H1 (cell line): ENCODE data around the gene BTNL2. TPM values are rescaled to one million over a fixed set of nuclear protein-coding genes. Genes with fewer than 3 reads are reported as not detected.

ENCODE experiments used
- CTCF ChIA-PET: fragments of 300-600 bp; sonication (Branson Sonifier 250); formaldehyde crosslinking; loops from one replicate; lab custom pipeline; 2021; ENCODE audit not compliant: partially characterized antibody; lab: Charles Lee
- POLR2A ChIA-PET: fragments of 300-600 bp; sonication (Branson Sonifier 250); formaldehyde crosslinking; loops from one replicate; lab custom pipeline; 2021; ENCODE audit warnings: inconsistent platforms; ENCODE audit not compliant: partially characterized antibody; lab: Charles Lee
- DNase-seq, 2 experiments: peaks; one replicate each; pipeline versions ENCODE4 v3.0.0 to v3.0.0-alpha.2; 2010 to 2022; ENCODE audit warnings: low spot score in 2 of 2, low read depth in 1 of 2, mixed read lengths in 1 of 2
- FAIRE-seq: peaks from 2 replicates; lab custom pipeline; 2011; peaks lifted over from hg19 to GRCh38; lab: Jason Lieb, UNC
- H2AFZ ChIP-seq: 2 replicates; pipeline ENCODE4 v1.8.1; 2012; ENCODE audit warnings: low read length, inconsistent platforms
- H2AK5ac ChIP-seq: 2 replicates; pipeline ENCODE4 v1.6.1; 2013; ENCODE audit warnings: low read depth, low read length
- H2BK120ac ChIP-seq: replicated peaks from 2 replicates; pipeline ENCODE3; 2013; ENCODE audit warnings: low read depth, low read length, inconsistent platforms
- H2BK12ac ChIP-seq: 2 replicates; pipeline ENCODE4 v1.6.1; 2013; ENCODE audit warnings: low read depth, low read length
- H2BK15ac ChIP-seq: 2 replicates; pipeline ENCODE4 v1.6.1; 2013; ENCODE audit warnings: low read length
- H2BK20ac ChIP-seq: 2 replicates; pipeline ENCODE4 v1.6.1; 2013; ENCODE audit warnings: low read length
- H2BK5ac ChIP-seq: 2 replicates; pipeline ENCODE4 v1.6.1; 2013; ENCODE audit warnings: low read depth, low read length
- H3K14ac ChIP-seq: 2 replicates; pipeline ENCODE4 v1.6.1; 2013; ENCODE audit warnings: inconsistent platforms; ENCODE audit not compliant: insufficient read length
- H3K18ac ChIP-seq: 2 replicates; pipeline ENCODE4 v1.6.1; 2013; ENCODE audit warnings: low read length; ENCODE audit errors: extremely low read depth
- H3K23ac ChIP-seq: 2 replicates; pipeline ENCODE4 v1.6.1; 2013; ENCODE audit warnings: inconsistent platforms; ENCODE audit not compliant: insufficient read length
- H3K23me2 ChIP-seq: 2 replicates; pipeline ENCODE4 v1.6.1; 2013; ENCODE audit warnings: low read depth, low read length
- H3K27ac ChIP-seq: 2 replicates; pipeline ENCODE4 v1.6.1; 2011; ENCODE audit warnings: low read depth, low read length, inconsistent platforms
- H3K27me3 ChIP-seq, 4 experiments: replicated peaks in 1 of 4; 1 replicate in 1 of 4; 2 replicates in 3 of 4; pipeline versions ENCODE4 v1.6.1 to v1.8.1; 2011 to 2013; ENCODE audit warnings: low read length in 3 of 4, mild to moderate bottlenecking in 3 of 4, inconsistent platforms in 2 of 4, mixed read lengths in 2 of 4, moderate library complexity in 1 of 4; ENCODE audit not compliant: control insufficient read depth in 3 of 4, insufficient read depth in 3 of 4; ENCODE audit errors: extremely low read depth in 1 of 4
- H3K36me3 ChIP-seq, 4 experiments: 2 replicates each; pipeline versions ENCODE4 v1.6.1 to v1.8.1; 2011 to 2013; ENCODE audit warnings: mild to moderate bottlenecking in 4 of 4, low read length in 3 of 4, moderate library complexity in 2 of 4, control low read depth in 1 of 4, inconsistent platforms in 1 of 4; ENCODE audit not compliant: insufficient read depth in 4 of 4, control insufficient read depth in 2 of 4
- H3K4ac ChIP-seq: replicated peaks from 2 replicates; pipeline ENCODE3; 2013; ENCODE audit warnings: low read length, low read depth, mixed read lengths, inconsistent platforms; ENCODE audit not compliant: insufficient read length
- H3K4me1 ChIP-seq, 4 experiments: replicated peaks in 1 of 4; 1 replicate in 1 of 4; 2 replicates in 3 of 4; pipeline versions ENCODE4 v1.6.1 to v1.8.1; 2011 to 2013; ENCODE audit warnings: low read length in 3 of 4, inconsistent platforms in 2 of 4, mixed read lengths in 1 of 4; ENCODE audit not compliant: insufficient read depth in 4 of 4, control insufficient read depth in 3 of 4
- H3K4me2 ChIP-seq, 2 experiments: 2 replicates each; pipeline versions ENCODE4 v1.6.1 to v1.8.1; 2011 to 2013; ENCODE audit warnings: low read depth in 2 of 2, low read length in 2 of 2, control low read depth in 1 of 2, inconsistent platforms in 1 of 2, mild to moderate bottlenecking in 1 of 2; ENCODE audit not compliant: insufficient read depth in 1 of 2
- H3K4me3 ChIP-seq, 4 experiments: fragments of 200-600, 300-600 bp in 1 of 4; sonication (generic), shearing (Covaris generic), sonication (Bioruptor Twin) in 1 of 4; 2 replicates each; pipeline versions ENCODE4 v1.5.1 to v1.8.1; 2011 to 2016; ENCODE audit warnings: low read length in 4 of 4, low read depth in 3 of 4, control low read depth in 2 of 4, inconsistent platforms in 2 of 4, mild to moderate bottlenecking in 2 of 4, mixed read lengths in 1 of 4, moderate library complexity in 1 of 4; ENCODE audit not compliant: insufficient read depth in 2 of 4; ENCODE audit errors: extremely low read depth in 1 of 4
- H3K56ac ChIP-seq: replicated peaks from 2 replicates; pipeline ENCODE3; 2013; ENCODE audit warnings: low read depth, mild to moderate bottlenecking, mixed read lengths, low read length, inconsistent platforms; ENCODE audit not compliant: insufficient read length
- H3K79me1 ChIP-seq: 2 replicates; pipeline ENCODE4 v1.6.1; 2013; ENCODE audit warnings: low read depth, low read length, control low read depth
- H3K79me2 ChIP-seq, 2 experiments: 2 replicates each; pipeline versions ENCODE4 v1.6.1 to v1.8.1; 2012 to 2013; ENCODE audit warnings: low read length in 2 of 2, mild to moderate bottlenecking in 2 of 2, inconsistent platforms in 1 of 2; ENCODE audit not compliant: insufficient read depth in 2 of 2, control insufficient read depth in 1 of 2
- H3K9ac ChIP-seq, 4 experiments: replicated peaks in 1 of 4; 1 replicate in 1 of 4; 2 replicates in 3 of 4; pipeline versions ENCODE4 v1.6.1 to v1.8.1; 2011 to 2013; ENCODE audit warnings: low read depth in 3 of 4, low read length in 3 of 4, control low read depth in 2 of 4, mild to moderate bottlenecking in 2 of 4, moderate library complexity in 2 of 4, inconsistent platforms in 1 of 4; ENCODE audit errors: extremely low read depth in 1 of 4
- H3K9me3 ChIP-seq, 2 experiments: 2 replicates each; pipeline versions ENCODE4 v1.6.1 to v1.8.1; 2012 to 2013; ENCODE audit warnings: mild to moderate bottlenecking in 2 of 2, moderate library complexity in 2 of 2, control low read depth in 1 of 2, inconsistent platforms in 1 of 2, low read depth in 1 of 2, low read length in 1 of 2, mixed read lengths in 1 of 2; ENCODE audit not compliant: insufficient read depth in 2 of 2
- H4K20me1 ChIP-seq, 2 experiments: replicated peaks in 1 of 2; 2 replicates each; pipeline versions ENCODE3 to v1.8.1; 2011 to 2013; ENCODE audit warnings: inconsistent platforms in 2 of 2, low read length in 2 of 2, mild to moderate bottlenecking in 1 of 2; ENCODE audit not compliant: insufficient read depth in 2 of 2, control insufficient read depth in 1 of 2
- H4K5ac ChIP-seq: 2 replicates; pipeline ENCODE4 v1.6.1; 2013; ENCODE audit warnings: low read length, low read depth, mixed read lengths, inconsistent platforms; ENCODE audit not compliant: insufficient read length
- H4K8ac ChIP-seq: 2 replicates; pipeline ENCODE4 v1.8.0; 2013; ENCODE audit warnings: mild to moderate bottlenecking, moderate library complexity, low read length, inconsistent platforms; ENCODE audit not compliant: insufficient read depth; ENCODE audit errors: extremely low read depth
- H4K91ac ChIP-seq: replicated peaks from 2 replicates; pipeline ENCODE3; 2013; ENCODE audit warnings: low read length, mixed read lengths, inconsistent platforms; ENCODE audit not compliant: insufficient read length
- CBX8 ChIP-seq: fragments of 300-800, 300-1000 bp; sonication (generic); IDR thresholded peaks from 2 replicates; pipeline ENCODE4 v1.7.1; 2016; ENCODE audit warnings: low read depth, low read length, borderline replicate concordance
- CHD1 ChIP-seq: IDR thresholded peaks from 2 replicates; pipeline ENCODE4 v1.6.1; 2012; ENCODE audit warnings: low read depth, low read length, improper control_type of control experiment
- CTCF ChIP-seq, 3 experiments: IDR thresholded peaks; 1 replicate in 2 of 3; 2 replicates in 1 of 3; pipeline versions ENCODE4 v1.5.1 to v1.6.1; 2011; ENCODE audit warnings: low read length in 3 of 3, mild to moderate bottlenecking in 3 of 3, inconsistent platforms in 2 of 3, low read depth in 1 of 3, moderate library complexity in 1 of 3; ENCODE audit not compliant: insufficient read depth in 1 of 3; ENCODE audit errors: control extremely low read depth in 1 of 3
- EZH2 ChIP-seq: fragments of 200-600 bp; sonication (generic); IDR thresholded peaks from 2 replicates; pipeline ENCODE4 v1.7.1; 2012; ENCODE audit warnings: low read depth, mild to moderate bottlenecking, moderate library complexity, low read length, inconsistent platforms; ENCODE audit not compliant: severe bottlenecking
- HDAC6 ChIP-seq: IDR thresholded peaks from one replicate; pipeline ENCODE4 v1.7.1; 2012; ENCODE audit warnings: low read depth, mild to moderate bottlenecking, inconsistent platforms, low read length, moderate library complexity
- KDM4A ChIP-seq: IDR thresholded peaks from one replicate; pipeline ENCODE4 v1.7.1; 2012; ENCODE audit warnings: low read depth, mild to moderate bottlenecking, moderate library complexity, low read length, inconsistent platforms; ENCODE audit not compliant: severe bottlenecking
- POLR2A ChIP-seq, 2 experiments: IDR thresholded peaks; 1 replicate in 1 of 2; 2 replicates in 1 of 2; pipeline ENCODE4 v1.6.1; 2011; ENCODE audit warnings: low read depth in 2 of 2, low read length in 2 of 2, mild to moderate bottlenecking in 2 of 2; ENCODE audit errors: control extremely low read depth in 1 of 2
- POLR2AphosphoS5 ChIP-seq: IDR thresholded peaks from 2 replicates; pipeline ENCODE4 v1.6.1; 2011; ENCODE audit warnings: low read depth, low read length
- POU5F1 ChIP-seq: IDR thresholded peaks from 2 replicates; pipeline ENCODE4 v1.6.1; 2011; ENCODE audit warnings: low read depth, mild to moderate bottlenecking, low read length, moderate library complexity
- RAD21 ChIP-seq, 2 experiments: IDR thresholded peaks in 1 of 2; conservative IDR thresholded peaks in 1 of 2; 2 replicates each; pipeline ENCODE4 v1.6.1; 2011; ENCODE audit warnings: low read depth in 2 of 2, low read length in 2 of 2, improper control_type of control experiment in 1 of 2, inconsistent platforms in 1 of 2, mild to moderate bottlenecking in 1 of 2, moderate library complexity in 1 of 2
- SAP30 ChIP-seq: fragments of 300-600 bp; sonication (generic); IDR thresholded peaks from 2 replicates; pipeline ENCODE4 v1.7.1; 2012; ENCODE audit warnings: low read length, moderate library complexity, mild to moderate bottlenecking, inconsistent platforms; ENCODE audit not compliant: insufficient read depth, insufficient replicate concordance
- TBP ChIP-seq: IDR thresholded peaks from 2 replicates; pipeline ENCODE4 v1.6.1; 2011; ENCODE audit warnings: low read depth, low read length, improper control_type of control experiment
- WGBS, 2 experiments: shearing (Covaris generic) in 1 of 2; methylation state at CpG; one replicate each; pipeline versions ENCODE4 v1.1.6 to v1.1.7; 2013 to 2015; ENCODE audit warnings: low lambda C conversion rate in 2 of 2, mixed read lengths in 2 of 2, inconsistent platforms in 1 of 2, low coverage in 1 of 2, missing lambda C conversion rate in 1 of 2; ENCODE audit not compliant: insufficient replicate concordance in 2 of 2, insufficient coverage in 1 of 2, insufficient read length in 1 of 2; ENCODE audit errors: extremely low coverage in 1 of 2, missing lambda C conversion rate in 1 of 2; 5-methylcytosine and 5-hydroxymethylcytosine counted together
- polyA plus RNA-seq, 7 experiments: library from polyadenylated mRNA; depleted of rRNA in 3 of 7; stranded (reverse) in 5 of 7; unstranded in 2 of 7; fragments of >200 nt in 5 of 7; fragments of 200-250 nt in 2 of 7; gene quantifications; 1 replicate in 5 of 7; 2 replicates in 1 of 7; 4 replicates in 1 of 7; pipeline versions ENCODE4 v1.2.1 to v1.2.3, GENCODE V29; 2011 to 2013; ENCODE audit warnings: missing spikeins in 2 of 7, mixed read lengths in 2 of 7
- total RNA-seq: library from RNA; stranded (reverse); fragmentation: NEBNext Ultra II Directional; extraction: Animal tissue kit (Norgen Biotek cat#: 25700); gene quantifications from 2 replicates; pipeline ENCODE4 v1.2.1, GENCODE V29; 2021

The BTNL2 gene
- total and polyA plus RNA-seq, 2 of the 8 experiments (the other 6 are each of a cell fraction or from before 2014, with no cell fraction given), result not detected

- no peak overlapping the region for H3K23ac ChIP-seq
- no peak overlapping the region for H2BK120ac ChIP-seq
- no peak overlapping the region for H3K9ac ChIP-seq
- H2BK12ac ChIP-seq, result no peak overlapping the region
- no peak overlapping the region for H2BK5ac ChIP-seq
- H4K8ac ChIP-seq, result no peak overlapping the region
- DNase-seq (no peak), FAIRE-seq (no peak)
- no peaks in the 10 kb centered on the region for H3K79me2 ChIP-seq
- no peak overlapping the region for H2BK20ac ChIP-seq
- CTCF ChIA-PET, result no interaction called here
- H2AFZ ChIP-seq, result no peak overlapping the region
- POLR2A ChIA-PET, result no interaction called here
- no peaks in the 10 kb centered on the region for H4K20me1 ChIP-seq
- no peak overlapping the region for H3K4me2 ChIP-seq
- no peak overlapping the region for H3K56ac ChIP-seq
- H3K4me1 ChIP-seq, result no peaks in the 10 kb centered on the region
- no peak overlapping the region for H2BK15ac ChIP-seq
- no peaks in the 10 kb centered on the region for H3K9me3 ChIP-seq
- 100% methylated on average over 1 of the region's 1 CpG; no CpG with 5 or more reads in 1 of the 2 experiments for WGBS, 2 experiments
- H3K18ac ChIP-seq, result no peak overlapping the region
- no peak overlapping the region for H3K27ac ChIP-seq
- no peak overlapping the region for H4K91ac ChIP-seq
- no peak overlapping the region for H3K4me3 ChIP-seq
- H3K79me1 ChIP-seq, result no peaks in the 10 kb centered on the region
- no peak overlapping the region for H3K14ac ChIP-seq
- no peaks in the 10 kb centered on the region for H3K36me3 ChIP-seq
- H3K23me2 ChIP-seq, result no peaks in the 10 kb centered on the region
- no peak overlapping the region for H2AK5ac ChIP-seq
- no peak overlapping the region for H4K5ac ChIP-seq
- H3K4ac ChIP-seq, result no peak overlapping the region
- no peaks in the 10 kb centered on the region for H3K27me3 ChIP-seq
- TF ChIP-seq POLR2A (IDR thresholded peaks at IDR 0.05; ENCODE audit: control extremely low read depth in 1 of 2, low read depth in 2 of 2, low read length in 2 of 2) (no peak), POLR2AphosphoS5 (no peak), CBX8 (no peak), CHD1 (no peak), SAP30 (no peak), CTCF (IDR thresholded peaks at IDR 0.05; ENCODE audit: control extremely low read depth in 1 of 3, insufficient read depth in 1 of 3, low read depth in 1 of 3, low read length in 3 of 3) (no peak), POU5F1 (no peak), EZH2 (no peak), TBP (no peak), HDAC6 (no peak), KDM4A (no peak), RAD21 (IDR thresholded peaks at IDR 0.05 in 1 of 2, conservative IDR thresholded peaks at IDR 0.05 in 1 of 2; ENCODE audit: low read depth in 2 of 2, low read length in 2 of 2) (no peak)
These were observed 20.9 kb downstream of the BTNL2 start for GRCh38 chr6:32386040-32386439.
